HepG2 (cell line): Measurements from ENCODE around the gene SCP2D1. TPM values are rescaled to one million over a fixed set of nuclear protein-coding genes. Genes with fewer than 3 reads are reported as not detected.

Source experiments
- AFF4 ChIP-seq: sonication (generic); formaldehyde crosslinking; IDR thresholded peaks from 2 replicates; pipeline ENCODE4 v1.4.0; 2020; ENCODE audit warnings: missing genetic modification reagents
- ELF4 ChIP-seq: sonication (generic); formaldehyde crosslinking; IDR thresholded peaks from 2 replicates; pipeline ENCODE4 v1.5.0; 2020; ENCODE audit warnings: missing genetic modification reagents, mild to moderate bottlenecking, moderate library complexity, borderline replicate concordance
- FOXA1 ChIP-seq, 2 experiments: fragments of 450-650 bp in 1 of 2; sonication (generic) in 1 of 2; formaldehyde crosslinking in 1 of 2; IDR thresholded peaks; 2 replicates each; pipeline versions ENCODE4 v1.4.0 to v1.6.1; 2016 to 2020; ENCODE audit warnings: missing genetic modification reagents in 1 of 2
- HNF1B ChIP-seq: sonication (generic); formaldehyde crosslinking; IDR thresholded peaks from 2 replicates; pipeline ENCODE4 v1.5.1; 2020; ENCODE audit warnings: mild to moderate bottlenecking, moderate library complexity, missing genetic modification reagents
- PTBP1 ChIP-seq: fragments of 200-400 bp; formaldehyde crosslinking; IDR thresholded peaks from 2 replicates; pipeline ENCODE4 v1.6.1; 2018; ENCODE audit warnings: low read length, low read depth; ENCODE audit not compliant: poor library complexity, severe bottlenecking
- TAF15 ChIP-seq: fragments of 200-400 bp; formaldehyde crosslinking; IDR thresholded peaks from one replicate; pipeline ENCODE4 v1.6.1; 2018; ENCODE audit warnings: mild to moderate bottlenecking, low read depth, low read length; ENCODE audit not compliant: poor library complexity, severe bottlenecking
- THAP9 ChIP-seq: sonication (generic); formaldehyde crosslinking; IDR thresholded peaks from 2 replicates; pipeline ENCODE4; 2020; ENCODE audit warnings: missing genetic modification reagents, mild to moderate bottlenecking, borderline replicate concordance
- TSC22D2 ChIP-seq: sonication (generic); formaldehyde crosslinking; IDR thresholded peaks from 2 replicates; pipeline ENCODE4 v1.5.1; 2020; ENCODE audit warnings: missing genetic modification reagents, mild to moderate bottlenecking, borderline replicate concordance
- ZFP1 ChIP-seq: IDR thresholded peaks from 2 replicates; pipeline ENCODE4 v1.6.1; 2016
- ZFP37 ChIP-seq: sonication (generic); formaldehyde crosslinking; IDR thresholded peaks from 2 replicates; pipeline ENCODE4 v1.4.0; 2020; ENCODE audit warnings: missing genetic modification reagents, borderline replicate concordance
- ZHX1 ChIP-seq: sonication (generic); formaldehyde crosslinking; IDR thresholded peaks from 2 replicates; pipeline ENCODE4 v1.8.1; 2022; ENCODE audit warnings: low read depth, mild to moderate bottlenecking, missing genetic modification reagents
- ZIK1 ChIP-seq: sonication (generic); formaldehyde crosslinking; IDR thresholded peaks from 2 replicates; pipeline ENCODE4 v1.5.0; 2020; ENCODE audit warnings: mild to moderate bottlenecking, low read depth, missing genetic modification reagents, borderline replicate concordance
- ZNF256 ChIP-seq: sonication (generic); formaldehyde crosslinking; conservative IDR thresholded peaks from 2 replicates; pipeline ENCODE4 v1.4.0; 2020; ENCODE audit warnings: missing genetic modification reagents
- ZNF296 ChIP-seq: sonication (generic); formaldehyde crosslinking; conservative IDR thresholded peaks from 2 replicates; pipeline ENCODE4 v1.5.0; 2020; ENCODE audit warnings: mild to moderate bottlenecking, missing genetic modification reagents
- ZNF777 ChIP-seq: sonication (generic); formaldehyde crosslinking; IDR thresholded peaks from 2 replicates; pipeline ENCODE4 v1.4.0; 2020; ENCODE audit warnings: missing genetic modification reagents
- ZNF841 ChIP-seq: sonication (generic); formaldehyde crosslinking; IDR thresholded peaks from 2 replicates; pipeline ENCODE4 v1.8.1; 2023; ENCODE audit warnings: missing genetic modification reagents, borderline replicate concordance
- polyA plus RNA-seq, 8 experiments: library from polyadenylated mRNA; depleted of rRNA in 3 of 8; stranded (reverse) in 7 of 8; unstranded in 1 of 8; fragments of >200 nt; fragmentation: Illumina TruSeq in 4 of 8; extraction: Trizol in 4 of 8; gene quantifications; 2 replicates each; pipeline versions ENCODE4 v1.2.1 to v1.2.3, GENCODE V29; 2011 to 2016; ENCODE audit warnings: low read depth in 4 of 8, missing spikeins in 1 of 8, mixed read lengths in 1 of 8; ENCODE audit not compliant: insufficient read depth in 1 of 8
- total RNA-seq, 5 experiments: library from RNA; depleted of rRNA; stranded (reverse); fragments of >200 nt; fragmentation: Illumina TruSeq; extraction: Trizol; gene quantifications; 2 replicates each; pipeline ENCODE4 v1.2.3, GENCODE V29; 2016; ENCODE audit warnings: low read depth in 1 of 5

Gene SCP2D1
- total and polyA plus RNA-seq, 2 of the 13 experiments (the other 11 are each of a cell fraction or from before 2014, with no cell fraction given) = not detected

GRCh38 chr20:18793625-18794427, 19.8 kb upstream of the SCP2D1 start (continued):
- TF ChIP-seq THAP9 (CRISPR knock-in tag) (peak; percentile 76; the same call in 1 of the 2 replicates), ZNF841 (CRISPR knock-in tag) (no peak), FOXA1 (IDR thresholded peaks at IDR 0.05) (no peak), FOXA1 (CRISPR knock-in tag; IDR thresholded peaks at IDR 0.05) (peak; percentile 57), ZNF256 (CRISPR knock-in tag) (peak; percentile 88; the same call in 1 of the 2 replicates), ZNF296 (CRISPR knock-in tag) (no peak), PTBP1 (no peak), HNF1B (CRISPR knock-in tag) (peak; percentile 90), ZIK1 (no peak), AFF4 (no peak), ZFP37 (CRISPR knock-in tag) (peak; percentile 95; the same call in 1 of the 2 replicates), ZNF777 (CRISPR knock-in tag) (peak; percentile 41; the same call in 1 of the 2 replicates), TAF15 (no peak), ZFP1 (CRISPR knock-in tag) (0 out of 2 replicates have a peak, but pooled peaks have one; percentile 16), ELF4 (CRISPR knock-in tag) (peak; percentile 97), TSC22D2 (CRISPR knock-in tag) (no peak), ZHX1 (CRISPR knock-in tag) (peak; percentile 79)
